ENCODE results near the gene PHACTR1.

PHACTR1 gene

DNA sequence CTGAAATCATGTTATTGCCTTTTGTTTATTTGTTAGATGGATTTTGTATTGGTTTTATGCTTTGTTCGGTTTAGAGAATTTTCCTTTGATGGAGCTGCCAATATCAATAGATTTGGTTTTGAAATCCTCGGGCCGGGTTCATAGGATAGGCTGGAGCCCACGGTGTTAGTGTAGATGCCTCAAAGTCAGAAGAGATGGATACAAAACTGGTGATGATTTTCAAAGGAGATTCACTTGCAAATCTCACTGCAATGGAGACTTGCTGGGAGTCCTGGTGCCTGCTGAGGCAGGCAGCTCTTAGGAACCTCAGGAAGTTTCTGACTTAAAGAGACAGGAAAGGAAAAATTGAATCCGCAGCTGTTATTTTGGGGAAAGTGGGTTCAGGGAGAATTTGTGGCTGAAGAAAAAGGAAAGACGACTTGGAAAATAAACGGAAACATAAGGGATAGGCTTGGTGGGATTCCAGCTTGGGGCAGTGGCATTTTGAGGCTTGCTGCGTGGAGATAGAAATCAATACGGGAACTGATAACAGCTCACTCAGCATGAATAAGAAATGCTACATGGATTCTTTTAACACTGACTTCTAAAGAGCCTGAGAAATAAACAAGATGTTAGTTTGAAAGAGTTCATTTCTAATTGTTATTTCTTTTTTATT, 241.6 kb downstream of the PHACTR1 start:
- DNase-seq, result no peak

DNA sequence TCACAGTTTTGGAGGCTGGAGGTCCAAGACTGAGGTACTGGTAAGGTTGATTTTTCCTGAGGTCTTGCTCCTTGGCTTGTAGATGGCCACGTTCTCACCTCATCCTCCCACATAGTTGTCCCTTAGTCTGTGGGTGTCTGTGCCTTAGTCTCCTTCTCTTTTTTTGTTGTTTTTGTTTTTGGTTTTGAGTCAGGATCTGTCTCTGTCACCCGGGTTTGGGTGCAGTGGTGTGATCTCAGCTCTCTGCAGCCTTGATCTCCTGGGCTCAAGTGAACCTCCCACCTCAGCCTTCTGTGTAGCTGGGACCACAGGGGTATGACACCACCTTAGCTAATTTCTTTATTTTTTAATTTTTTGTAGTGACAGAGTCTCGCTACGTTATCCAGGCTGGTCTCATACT, 245.2 kb downstream of the PHACTR1 start:
- no peak for DNase-seq

DNA sequence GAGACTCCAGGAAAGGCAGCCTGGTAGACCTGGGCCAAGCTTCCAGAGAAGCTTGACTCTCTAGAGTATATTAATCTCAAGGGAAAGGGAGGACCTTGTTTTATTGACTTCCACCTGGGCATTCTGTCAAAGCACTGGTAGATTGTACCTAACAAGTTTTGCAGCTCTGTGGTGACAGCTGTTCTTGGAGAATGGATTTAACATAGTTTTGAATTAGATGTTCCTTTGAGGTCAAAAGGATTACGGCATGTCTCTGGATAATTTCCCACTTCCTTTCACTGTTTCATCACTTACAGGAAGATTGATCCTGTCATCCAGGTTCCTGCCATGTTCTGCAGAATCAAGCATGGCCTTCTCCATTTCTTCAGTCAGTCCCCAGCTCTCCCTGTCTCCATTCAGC, 246.0 kb downstream of the PHACTR1 start:
- no peak for DNase-seq

DNA sequence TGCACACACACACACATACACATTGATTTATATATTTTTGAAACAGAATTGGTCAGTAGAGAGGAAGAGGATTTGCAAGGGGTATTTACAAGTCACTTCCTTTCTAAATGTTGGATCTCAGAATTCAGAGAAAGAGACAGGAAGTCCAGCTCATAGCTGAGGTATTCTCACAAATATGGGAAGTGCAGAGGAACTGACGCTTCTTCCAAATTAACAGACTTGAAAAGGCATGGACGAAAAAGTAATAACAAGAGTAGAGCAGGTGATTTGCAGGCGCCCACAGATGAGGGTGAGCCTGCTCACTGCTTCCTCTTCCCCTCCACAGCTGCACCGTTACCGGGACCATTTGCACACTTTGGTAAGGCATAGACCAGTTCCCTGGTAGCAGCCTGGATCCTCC, 246.4 kb downstream of the PHACTR1 start:
- no peak for DNase-seq

DNA sequence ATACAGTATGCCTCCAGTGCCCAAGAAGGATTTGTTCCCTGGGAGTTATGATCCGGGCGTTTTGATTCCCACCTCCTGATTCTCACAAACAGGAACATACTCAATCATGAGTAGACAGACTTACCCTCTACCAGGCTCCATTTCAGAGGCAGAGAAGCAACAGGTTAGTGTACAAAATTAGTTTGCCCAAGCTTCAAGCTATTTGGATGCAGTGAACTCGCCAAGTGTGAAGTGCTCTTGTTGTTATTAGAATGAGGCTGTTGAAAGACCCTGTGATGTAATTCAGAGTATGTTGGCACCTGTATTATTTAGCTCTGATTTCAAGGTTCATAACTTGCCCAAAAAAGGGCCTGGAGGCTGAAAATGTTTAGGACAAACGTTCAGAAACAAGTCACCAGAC, 247.0 kb downstream of the PHACTR1 start:
- DNase-seq, result no peak

DNA sequence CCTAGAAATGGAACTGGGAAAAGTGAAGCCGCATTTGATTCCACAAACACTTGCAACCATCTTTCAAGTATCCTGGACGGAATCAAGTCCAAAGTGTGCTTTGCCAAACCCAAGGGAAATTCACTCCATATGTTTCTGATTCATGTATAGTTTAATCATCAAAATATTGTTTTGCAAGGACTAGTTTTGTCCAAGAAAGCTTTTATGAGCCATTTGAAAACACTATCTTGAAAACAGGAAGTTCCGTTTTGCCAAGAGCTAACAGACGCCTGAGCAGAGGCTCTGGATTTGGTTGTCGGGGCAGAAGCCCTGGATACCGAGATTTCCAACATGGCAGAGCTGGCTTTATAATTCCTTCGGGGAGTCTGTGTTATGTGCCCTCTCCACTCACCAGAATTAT, 251.1 kb downstream of the PHACTR1 start:
- no peak for DNase-seq

DNA sequence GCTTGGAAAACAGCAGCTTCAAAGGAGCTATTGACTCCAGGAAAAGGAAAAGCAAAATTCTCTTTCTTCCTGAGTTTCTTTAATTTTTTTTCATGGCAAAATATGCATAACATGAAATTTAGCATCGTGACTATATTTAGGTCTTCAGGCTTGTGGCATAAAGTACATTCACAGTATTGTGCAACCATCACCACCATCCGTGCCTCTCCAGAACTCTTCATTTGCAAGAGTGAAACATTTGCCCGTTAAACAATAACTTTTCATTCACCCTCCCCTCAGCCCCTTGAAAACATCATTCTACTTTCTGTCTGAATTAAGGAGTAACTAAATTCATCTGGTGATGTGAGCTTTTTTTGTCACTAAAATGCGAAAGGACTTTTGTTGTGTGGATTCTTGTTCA, 251.7 kb downstream of the PHACTR1 start:
- no peak for DNase-seq

DNA sequence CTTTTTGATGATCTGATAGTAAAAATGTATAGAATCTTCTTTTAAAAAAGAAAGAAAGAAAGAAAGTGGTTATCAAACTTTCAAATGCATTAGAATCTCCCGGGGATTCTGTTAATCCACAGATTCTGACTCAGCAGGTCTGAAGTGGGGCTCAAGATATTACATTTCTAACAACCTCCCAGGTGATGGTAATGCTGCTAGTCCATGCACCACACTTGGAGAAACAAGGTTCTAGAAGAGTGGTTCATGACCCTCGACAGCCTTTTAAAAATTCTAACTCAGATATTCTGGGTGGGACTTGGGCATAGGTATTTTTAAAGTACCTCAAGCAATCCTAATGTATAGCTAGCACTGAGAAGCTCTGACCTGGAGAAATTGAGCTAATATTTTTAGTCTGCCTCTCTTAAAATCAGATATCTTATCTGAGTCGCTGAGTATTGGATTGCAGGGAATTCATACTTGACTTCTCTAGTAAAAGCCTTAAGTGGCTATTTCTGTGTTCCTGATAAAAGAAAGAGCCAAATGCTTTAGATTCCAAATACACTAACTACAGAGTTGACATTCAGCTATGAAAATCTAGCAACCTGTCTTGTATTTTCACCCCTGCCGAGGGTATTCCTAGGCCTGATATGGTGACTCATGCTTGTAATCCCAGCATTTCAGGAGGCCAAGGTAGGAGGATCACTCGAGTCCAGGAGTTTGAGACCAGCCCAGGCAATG, 252.4 kb downstream of the PHACTR1 start:
- DNase-seq, result no peak

DNA sequence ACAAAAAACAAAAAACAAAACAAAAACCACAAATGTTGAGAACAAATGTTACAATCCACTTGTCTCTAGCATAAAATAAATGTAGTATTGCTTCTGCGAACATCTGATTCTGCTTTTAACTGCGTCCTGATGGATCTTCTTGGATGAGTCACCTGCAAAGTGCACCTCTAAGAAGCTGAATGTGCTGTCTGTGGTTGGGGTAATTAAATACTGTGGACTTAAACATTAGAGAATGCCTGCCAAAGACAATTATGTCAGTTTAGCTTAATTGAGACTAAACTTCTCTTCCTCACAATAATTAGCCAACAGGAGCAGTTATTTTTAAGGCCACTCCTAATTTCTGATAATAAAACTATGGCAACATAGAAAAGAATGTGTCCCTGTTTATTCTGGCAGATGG, 253.4 kb downstream of the PHACTR1 start:
- no peak for DNase-seq

DNA sequence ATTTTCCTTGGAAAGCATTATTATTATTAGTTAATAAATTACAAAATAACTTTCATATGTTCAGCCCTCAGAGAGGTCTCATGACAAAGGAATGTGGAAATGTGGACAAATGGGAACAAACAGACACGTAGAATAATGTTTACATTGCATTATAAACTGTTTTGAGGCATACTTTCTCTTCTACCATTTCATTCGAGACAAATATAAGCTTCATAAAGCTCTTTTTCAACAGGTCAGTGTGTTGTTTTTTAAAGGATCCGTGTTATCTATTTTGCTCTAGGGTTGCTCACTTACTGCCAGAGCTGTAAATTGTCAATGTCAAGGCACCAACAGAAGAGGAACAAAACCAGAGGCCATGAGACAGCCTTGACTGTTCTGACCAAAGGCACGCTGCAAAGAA, 256.8 kb downstream of the PHACTR1 start:
- DNase-seq, result no peak

DNA sequence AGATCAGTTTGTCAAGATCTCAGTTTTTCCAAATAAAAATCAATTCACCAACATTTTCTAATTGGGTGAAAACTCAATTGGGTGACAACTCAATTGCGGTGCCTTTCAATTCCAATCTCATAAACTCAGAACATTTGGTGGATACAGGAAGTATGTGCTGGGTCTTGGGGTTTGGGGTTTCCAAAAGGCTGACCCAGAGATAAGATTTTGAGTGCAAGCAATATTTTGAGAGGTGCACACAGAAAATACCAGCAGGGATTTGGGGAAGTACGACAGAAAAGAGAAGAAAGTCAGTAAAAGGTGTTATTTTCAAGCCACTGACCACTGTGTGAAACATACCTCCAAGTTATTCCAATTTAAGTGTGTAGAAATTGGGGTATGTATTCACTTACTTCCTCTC, 258.0 kb downstream of the PHACTR1 start:
- no peak for DNase-seq

DNA sequence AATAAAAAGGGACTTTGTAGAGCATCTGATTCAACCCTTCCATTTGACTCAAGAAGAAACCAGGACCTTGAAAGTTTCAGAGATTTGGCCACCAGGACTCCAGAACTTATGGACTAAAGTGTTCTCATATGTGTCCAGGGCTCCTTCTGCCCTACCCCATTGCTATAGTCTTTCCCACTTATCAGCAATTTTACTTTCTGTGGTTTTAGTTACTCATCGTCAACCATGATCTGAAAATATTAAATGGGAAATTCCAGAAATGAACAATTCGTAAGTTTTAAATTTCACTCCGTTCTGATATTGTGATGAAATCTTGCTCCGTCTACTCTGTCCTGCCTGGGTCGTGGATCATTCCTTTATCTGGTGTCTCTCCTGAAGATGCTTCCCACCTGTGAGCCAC, 259.8 kb downstream of the PHACTR1 start:
- DNase-seq, result no peak

DNA sequence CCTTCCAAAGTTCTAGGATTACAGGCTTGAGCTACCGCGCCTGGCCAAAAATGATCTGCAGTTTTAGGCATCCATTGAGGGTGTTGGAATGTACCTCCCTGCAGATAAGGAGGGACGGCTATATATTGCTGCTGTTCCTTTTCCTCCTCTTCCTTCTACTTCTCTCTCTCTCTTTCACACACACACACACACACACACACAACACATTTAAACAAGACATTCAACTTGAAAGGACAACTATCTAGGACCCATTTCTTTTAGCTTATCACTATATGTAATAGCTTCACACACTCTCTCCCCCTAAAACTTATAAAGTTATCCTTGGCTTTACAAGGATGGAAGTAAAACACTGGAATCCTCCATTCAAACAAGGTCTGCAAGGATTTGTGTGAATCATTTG, 260.6 kb downstream of the PHACTR1 start:
- no peak for DNase-seq

DNA sequence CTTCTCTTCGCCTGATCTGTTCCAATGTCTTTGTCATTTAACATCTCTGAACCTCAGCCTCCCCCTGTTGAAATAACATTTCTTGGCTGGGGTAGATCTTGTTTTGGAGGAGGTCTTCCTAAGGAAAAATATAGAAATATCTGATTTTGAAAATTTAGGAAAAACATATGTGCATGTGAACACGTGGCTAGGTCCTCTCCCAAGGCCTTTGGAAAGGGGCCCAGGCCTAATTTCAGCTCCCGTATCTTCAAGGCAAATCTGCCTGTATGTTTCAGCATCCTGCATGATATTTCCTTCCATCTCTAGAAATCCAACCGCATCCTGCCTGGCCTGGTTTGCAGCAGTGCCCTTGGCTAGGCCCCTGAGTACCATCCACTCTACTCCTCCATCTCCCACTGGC, 261.2 kb downstream of the PHACTR1 start:
- no peak for DNase-seq

DNA sequence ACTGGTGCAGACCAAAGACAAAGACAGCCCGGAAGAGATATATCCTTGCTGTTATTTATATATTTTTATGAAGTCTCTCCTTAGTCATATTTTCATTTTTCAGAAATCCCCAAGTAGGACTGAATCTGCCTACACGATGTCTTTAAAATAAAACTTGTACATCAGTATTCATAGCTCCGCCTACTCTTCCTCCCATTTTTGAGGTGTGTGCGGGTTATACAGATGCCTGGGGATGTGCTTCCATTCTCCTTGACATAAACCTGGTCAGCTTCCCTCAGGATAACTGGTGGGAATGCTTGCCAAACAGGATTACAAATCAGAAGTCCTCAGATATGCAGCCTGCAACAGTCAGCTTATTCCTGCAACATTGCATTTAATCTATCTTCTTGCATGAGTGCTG, 264.2 kb downstream of the PHACTR1 start:
- no peak for DNase-seq

DNA sequence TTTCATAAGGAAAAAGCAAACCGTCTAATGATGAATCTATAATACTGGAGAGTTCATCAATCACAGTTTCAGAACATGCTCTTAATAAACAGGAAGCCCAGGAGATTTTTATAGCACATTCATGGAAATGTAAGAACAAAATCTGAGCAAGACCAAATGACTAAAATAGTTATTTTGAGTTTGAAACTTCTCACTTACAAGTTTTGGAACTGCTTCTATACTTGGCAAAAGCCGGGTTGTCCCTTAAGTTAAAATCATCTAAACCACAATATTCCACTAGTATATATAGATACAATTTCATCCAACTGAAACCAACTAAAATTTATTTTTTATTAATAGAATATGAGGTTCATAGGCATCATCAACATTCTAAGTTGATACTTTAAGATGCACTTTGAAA, 268.2 kb downstream of the PHACTR1 start:
- DNase-seq, result no peak

DNA sequence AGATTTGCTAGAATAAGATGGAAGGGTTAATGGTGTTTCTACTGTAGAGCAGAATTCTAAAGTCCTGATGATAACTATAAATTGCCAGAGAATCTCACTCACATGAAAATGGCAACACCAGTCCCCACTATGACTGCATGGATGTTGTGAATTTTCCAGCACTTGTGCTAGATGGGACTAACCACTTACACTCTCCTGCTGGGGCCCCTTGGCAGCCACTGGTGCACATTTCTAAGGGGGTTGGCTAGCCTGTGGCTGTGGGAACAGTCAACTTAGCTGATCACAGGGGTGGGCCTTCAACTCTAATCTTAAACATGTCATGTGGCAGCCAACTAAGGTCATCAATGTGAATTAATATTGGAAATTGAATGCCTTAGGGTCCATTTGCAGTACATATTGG, 271.2 kb downstream of the PHACTR1 start:
- DNase-seq, result no peak

DNA sequence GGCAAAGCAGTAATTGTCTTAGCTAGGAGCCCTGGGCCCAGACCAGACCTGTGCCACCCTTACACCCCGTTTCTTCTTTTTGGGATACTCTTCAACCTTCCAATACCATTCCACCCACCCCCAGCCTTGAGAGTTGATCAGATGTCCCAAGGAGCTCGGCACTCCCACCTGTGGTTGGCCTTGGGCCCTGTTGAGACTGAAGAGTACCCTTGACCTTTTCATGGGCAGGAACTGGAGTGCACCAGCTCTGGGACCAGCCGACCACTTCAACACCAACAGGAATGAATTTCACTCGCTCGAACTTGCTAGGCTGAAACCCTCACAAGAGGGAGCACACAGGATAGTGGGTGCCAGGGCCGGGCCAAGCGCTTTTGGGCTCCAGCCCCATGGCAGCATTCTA, 273.6 kb downstream of the PHACTR1 start:
- no peak for DNase-seq

DNA sequence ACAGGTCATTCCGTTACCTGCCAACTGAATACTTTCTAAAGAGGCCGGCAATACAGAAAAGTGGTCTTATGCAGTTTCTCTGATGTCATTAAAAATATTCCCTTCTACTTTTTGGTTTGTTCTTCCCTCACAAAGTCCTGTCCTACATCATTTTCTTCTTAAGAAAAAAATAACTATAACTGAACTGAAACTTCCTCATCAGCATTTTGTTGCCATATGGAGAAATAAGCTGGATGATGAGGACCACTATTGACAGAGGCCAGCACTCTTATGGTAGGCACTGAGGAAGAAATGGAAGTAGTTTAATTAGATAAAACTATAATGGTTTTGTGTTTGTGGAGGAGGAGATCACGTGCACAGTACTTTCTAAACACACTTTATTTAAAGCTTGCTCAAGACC, 274.9 kb downstream of the PHACTR1 start:
- no peak for DNase-seq

DNA sequence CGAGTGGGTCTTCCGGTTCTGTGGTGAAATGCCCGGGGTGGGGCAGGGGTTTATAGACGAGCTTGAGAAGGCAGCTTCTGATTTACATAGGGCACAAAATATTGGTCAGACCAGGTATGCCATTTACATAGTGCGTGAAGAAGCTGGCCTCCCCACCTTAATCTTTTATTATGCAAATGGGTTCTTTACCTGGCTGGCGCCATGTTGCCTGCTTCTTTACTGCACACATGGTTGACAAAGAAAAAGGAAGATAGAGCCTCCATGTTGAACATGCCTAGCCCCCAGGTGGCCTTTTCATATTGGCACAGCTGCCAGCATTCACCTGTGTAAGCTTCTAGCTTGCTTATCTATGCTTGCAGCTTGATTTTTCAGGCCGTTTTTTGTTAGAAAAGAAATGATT, 276.2 kb downstream of the PHACTR1 start:
- no peak for DNase-seq

DNA sequence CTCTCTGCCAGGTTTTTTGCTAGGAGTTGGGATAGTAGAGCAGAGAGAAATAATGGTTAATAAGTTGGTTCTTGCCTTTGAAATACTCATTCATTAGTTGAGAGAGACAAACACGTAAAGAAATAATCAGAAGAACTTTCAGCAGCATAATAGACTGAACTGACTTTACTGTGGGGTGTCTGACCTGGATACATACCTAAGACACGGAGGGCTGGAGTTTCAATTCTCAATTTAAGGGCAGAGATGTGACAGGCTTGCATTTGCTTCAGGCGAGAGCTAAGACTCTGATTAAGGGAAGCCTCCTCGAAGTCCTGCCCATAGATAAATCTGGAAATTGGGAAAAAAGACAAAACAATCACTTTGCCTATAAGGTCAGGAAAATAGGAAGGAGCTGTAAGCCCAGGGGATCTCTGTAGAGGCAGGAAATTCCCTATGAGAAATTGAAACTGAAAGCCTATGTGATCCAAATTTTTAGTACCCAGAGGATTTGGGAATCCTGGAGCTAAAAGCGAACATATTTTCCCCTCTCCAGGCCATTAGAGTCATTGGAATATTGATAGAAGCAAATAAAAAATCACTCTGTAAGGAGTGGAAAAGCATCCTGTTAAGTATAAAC, 276.8 kb downstream of the PHACTR1 start:
- DNase-seq, result no peak

DNA sequence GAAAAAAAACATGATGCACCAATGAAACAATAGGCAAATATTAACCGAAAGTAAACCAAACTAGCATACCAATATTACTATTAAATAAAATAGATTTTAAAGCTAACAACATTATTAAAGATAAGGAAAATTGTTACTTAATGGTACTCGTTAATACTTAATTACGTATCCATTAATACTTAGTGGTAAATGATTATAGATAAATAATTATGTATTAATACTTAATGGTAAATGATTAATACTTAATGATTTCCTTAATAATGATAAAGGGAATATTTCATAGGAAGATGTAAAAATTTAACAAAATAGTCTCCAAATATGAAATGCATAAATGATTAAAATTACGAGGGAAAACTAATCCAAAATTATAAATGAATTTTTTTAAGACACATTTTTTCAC, 278.9 kb downstream of the PHACTR1 start:
- no peak for DNase-seq

DNA sequence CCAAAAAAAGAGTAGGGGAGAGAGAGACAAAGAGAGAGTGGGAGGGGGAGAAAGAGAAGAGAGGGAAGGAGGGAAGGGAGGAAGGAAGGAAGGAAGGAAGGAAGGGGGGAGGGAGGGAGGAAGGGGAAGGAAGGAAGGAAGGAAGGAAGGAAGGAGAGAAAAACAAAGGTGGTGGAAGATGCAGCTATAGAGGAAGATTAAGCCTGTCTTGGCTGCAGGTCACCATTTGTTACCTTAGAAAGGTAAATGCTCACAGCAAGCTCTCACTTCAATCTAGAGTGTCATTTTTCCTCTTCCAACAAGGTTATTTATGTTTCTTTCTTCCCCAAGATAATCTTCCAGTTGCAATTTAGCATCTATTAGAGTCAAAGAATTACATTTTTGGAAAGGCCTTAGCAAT, 284.0 kb downstream of the PHACTR1 start:
- no peak for DNase-seq

DNA sequence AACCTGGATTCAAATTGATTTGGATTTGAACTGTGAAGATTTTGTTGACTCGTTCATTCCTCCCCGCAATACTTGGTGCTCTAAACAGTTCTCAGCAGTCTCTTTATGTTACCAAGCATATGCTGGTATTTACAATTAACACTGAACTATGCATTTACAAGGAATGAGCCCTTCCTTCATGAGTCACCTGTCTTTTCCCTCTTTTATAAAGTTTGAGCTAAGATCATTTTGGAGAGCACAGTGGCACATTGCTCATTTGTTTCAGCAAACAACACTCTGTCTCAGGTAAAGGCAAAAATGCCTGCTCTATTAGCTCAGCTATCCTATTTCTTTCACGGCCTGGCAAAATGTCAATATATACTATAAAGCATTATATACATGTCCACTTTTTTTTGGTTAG, 285.4 kb downstream of the PHACTR1 start:
- DNase-seq, result no peak

DNA sequence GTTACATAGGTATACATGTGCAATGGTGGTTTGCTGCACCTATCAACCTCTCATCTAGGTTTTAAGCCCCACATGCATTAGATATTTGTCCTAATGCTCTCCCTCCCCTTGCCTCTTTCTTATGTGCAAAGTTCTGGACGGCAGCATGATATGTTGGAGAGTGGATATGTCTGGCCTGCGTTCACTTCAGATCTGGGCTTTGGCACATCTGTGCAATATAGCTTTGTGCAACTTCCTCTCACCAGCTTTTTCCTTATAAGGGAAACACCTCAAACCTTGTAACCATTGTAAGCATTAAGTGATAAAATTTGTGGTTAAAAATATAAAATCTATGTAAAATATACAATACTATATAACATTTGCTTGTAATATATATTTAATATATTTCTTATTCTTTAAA, 288.0 kb downstream of the PHACTR1 start:
- DNase-seq, result no peak
